GM21423 (cell line): Measurements from ENCODE around the gene LYRM1.
"Not testable (repeated sequence)": the region's sequence is repeated elsewhere in the genome, so short reads cannot be mapped to it uniquely, and the experiment has no call there.

Experiments
- ATAC-seq: cut with Tn5 transposase; IDR thresholded peaks from one replicate; pipeline ENCODE4 v1.9.1; 2021; ENCODE audit warnings: mild to moderate bottlenecking, moderate library complexity; ENCODE audit not compliant: unreplicated experiment

The LYRM1 gene

DNA sequence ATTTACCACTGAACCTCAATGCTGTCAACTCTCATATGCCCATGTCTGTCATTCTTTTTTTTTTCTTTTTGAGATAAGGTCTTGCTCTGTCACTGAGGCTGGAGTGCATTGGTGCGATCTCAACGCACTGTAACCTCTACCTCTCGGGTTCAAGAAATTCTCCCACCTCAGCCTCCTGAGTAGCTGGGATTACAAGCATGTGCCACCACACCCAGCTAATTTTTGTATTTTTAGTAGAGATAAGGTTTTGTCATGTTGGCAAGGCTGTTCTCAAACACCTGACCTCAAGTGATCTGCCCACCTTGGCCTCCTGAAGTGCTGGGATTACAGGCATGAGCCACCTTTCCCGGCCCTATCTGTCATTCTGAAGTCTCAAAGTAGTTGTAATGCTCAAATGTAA lies 72.6 kb downstream of the LYRM1 start:
- ATAC-seq = not testable (repeated sequence)
